HG03135 (cell line): ENCODE data around the gene FAIM2.

ENCODE experiments used
- ATAC-seq: cut with Tn5 transposase; IDR thresholded peaks from one replicate; pipeline ENCODE4 v1.9.1; 2021; ENCODE audit warnings: mild to moderate bottlenecking, moderate library complexity; ENCODE audit not compliant: unreplicated experiment

Gene FAIM2

DNA sequence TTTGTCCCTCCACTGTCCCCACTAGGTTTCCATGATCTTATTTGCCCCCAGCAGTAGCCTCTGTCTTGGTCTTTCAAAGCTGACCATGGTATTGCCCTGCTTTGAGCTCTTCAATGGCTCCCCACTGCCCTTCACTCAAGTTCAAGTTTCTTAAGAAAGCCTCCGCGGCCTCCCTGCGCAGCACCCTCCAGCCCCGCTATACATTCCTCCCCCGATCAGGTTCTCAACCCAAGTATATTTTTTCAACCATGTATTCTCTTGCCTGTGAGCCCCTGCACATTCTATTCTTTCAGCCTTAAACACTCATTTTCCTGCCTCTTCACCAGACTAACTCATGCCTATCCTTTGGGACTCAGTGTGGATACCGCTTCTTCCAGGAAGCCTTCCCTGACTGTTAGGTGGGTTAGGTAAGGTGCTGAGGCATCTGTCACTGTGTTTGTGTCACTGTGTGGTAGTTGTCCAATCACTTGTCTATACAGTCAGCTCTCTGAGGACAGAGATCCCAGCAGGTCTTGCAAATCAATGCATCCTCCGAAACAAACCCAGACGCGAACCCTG, 4.3 kb downstream of the FAIM2 start:
- ATAC-seq: no peak

DNA sequence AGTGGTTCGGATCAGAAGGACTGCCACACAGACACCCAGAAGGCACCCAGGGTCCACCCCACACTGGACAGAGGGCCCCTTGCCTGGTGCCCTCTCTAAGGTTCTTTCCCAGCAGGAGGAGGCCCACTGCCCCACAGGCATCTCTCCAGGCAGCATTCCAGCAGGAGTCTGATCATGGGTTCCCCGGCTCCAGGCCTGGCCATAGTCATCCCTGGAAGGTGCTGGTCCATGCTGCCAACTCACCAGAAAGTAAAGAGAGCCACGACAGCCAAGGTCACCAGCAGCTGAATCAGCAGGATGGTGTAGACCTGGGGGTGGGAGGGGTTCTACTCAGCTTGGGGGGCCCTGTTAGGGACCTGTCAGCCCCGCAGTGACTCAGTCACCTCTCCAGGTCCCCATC, 6.4 kb downstream of the FAIM2 start:
- ATAC-seq: no peak

DNA sequence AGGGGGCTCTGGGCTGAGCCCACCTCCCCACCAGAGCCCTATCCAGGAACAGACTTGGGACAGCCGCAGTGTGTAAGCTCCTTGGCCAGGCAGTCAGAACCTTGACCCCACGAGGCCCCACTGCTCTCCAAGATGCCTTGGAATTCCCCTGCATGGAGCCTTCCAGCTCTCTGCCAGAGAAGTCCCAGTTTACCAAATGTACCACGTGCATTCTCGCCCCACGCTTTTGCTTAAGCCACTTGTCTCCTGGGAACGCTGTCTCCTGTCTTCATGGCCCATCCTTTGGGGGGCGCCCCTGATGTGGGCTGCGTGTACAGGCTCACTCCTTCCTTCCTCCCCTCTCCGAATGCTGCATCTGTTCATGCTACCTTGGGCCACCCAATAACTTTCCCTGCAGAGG, 7.9 kb downstream of the FAIM2 start:
- ATAC-seq: no peak

DNA sequence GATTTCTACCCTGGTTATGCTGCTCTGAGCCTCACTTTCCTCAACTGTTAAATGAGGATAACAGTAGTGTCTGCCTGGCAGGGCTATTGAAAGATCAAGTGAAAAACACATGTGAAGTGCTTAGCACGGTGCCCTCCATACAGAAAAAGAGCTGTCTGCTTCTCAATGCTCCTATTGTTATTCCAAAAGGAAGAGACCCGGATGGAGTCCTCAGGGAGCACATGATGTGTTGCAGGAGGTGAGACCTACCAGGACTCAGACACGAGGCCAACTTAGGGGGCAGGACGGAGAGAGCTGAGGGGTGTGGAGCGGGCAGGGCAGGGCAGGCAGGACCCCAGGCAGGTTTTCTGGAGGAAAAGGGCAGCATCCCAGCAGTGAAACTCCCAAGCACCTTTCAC, 8.9 kb downstream of the FAIM2 start:
- no peak for ATAC-seq

DNA sequence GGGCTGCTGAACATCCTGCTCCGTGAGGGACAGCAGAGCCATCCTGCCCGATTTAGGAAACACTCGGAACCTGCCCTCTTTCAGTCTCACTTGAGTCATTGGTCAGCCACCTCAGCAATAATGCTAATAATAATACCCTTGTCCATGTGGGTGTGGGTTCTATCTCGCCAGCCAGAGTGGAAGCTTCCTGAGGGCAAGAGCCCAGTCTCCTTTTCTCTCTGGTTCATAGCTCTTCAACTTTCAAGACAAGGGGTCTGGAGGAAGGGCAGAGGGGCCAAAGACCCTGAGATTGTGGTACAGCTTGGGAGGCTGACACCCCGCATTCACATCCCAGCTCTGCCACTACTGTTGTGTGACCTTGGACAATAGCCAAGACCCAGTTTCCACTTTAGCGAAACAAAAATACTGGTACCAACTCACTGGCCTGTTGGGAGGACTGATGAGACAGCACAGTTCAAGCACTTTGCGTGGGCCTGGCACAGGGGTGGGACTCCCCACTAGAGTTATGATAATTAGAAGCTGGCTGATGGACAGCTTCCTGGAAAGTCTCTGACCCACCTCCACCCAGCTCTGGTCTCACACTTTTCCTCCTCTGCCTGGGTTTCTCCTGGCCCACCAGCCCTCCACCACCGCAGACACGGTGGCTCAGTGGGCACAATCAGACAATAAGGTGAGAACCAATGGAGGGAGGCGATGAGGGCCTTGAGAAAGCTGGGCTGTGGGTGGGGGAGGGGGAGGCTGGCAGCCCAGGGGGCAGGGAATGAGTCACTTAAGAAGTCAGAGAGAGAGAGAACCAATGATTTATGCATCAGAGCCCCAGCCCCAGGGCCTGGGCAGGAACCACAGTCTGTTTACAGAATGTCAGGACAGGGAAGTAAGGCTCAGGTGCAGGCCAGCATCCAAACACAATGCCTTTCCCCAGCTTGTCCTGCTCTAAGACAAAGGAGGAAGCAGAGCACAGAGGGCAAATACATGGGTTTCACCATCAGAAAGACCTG, 9.6 kb downstream of the FAIM2 start:
- no peak for ATAC-seq

DNA sequence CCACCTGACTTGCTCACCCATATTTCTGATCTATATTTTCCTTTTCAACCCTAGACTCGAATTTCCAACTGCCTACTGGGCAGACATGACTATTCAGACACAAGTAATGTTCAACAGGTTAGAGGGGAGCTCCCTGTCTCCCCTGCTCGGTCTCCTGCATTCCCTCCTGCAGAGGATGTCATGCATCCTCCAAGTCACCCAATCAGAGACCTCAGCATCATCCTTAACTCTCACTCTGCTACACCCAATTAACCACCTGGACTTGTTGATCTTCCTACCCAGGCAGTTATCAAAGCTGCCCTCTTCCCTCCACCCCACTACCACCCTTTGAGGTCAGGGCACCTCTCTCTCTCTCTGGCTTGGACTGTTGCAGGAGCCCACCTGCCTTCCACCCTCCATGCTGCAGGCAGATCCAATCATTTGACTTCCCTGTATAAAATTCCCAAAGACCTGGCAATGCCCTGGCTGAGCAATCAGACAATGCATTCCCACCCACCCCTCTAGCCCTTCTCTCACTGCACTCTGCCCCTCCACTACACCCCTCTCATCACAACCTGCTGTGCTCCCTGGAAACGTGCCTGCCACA, 10.9 kb downstream of the FAIM2 start:
- no peak for ATAC-seq

DNA sequence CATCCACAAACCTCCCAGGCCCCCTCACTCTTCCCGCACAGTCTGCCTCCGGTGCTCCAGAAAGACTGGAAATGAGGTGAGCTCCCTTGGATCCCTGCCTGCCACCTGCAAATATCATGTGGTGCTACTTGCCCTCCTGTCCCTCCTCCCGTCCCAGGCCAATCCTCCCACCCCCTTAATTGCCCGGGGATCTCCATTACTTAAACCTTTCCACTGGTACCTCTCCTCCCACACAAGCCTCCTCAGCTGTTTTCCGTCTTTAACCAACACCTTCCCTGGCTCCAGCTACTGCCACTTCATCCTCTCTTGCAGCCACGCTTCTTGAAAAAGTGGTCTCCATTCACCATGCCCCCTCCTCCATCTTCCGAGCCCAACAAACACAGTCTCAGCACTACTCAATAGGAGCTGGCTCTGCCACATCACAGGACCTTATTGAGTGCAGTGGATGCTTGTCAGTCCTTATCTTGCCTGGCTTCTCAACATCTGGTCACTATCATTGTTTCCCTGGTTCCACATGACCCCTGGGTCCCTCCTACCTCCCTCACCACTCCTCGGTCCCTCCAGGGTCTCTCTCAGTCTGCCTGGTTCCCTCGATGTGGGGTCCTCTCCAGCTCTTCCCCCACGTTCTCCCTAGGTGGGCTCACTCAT, 11.5 kb downstream of the FAIM2 start:
- ATAC-seq: no peak

DNA sequence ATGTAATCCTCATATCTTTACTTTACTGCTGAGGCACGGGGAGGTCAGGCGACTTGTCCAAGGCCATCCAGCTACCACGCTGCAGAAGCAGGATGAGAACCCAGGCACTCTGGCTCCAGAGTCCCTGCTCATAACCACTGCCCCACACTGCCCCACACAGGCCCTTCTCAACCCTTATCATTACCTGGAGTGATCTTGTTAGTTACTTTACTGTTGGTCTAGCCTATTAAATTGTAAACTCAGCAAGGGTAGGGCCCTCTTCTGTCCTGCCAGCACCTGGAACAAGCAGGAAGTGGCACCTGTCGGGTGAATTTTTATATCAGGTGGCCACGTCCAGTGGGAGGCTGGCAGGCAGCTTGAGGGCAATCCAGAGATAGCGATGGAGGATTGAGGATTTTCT, 12.2 kb downstream of the FAIM2 start:
- no peak for ATAC-seq

DNA sequence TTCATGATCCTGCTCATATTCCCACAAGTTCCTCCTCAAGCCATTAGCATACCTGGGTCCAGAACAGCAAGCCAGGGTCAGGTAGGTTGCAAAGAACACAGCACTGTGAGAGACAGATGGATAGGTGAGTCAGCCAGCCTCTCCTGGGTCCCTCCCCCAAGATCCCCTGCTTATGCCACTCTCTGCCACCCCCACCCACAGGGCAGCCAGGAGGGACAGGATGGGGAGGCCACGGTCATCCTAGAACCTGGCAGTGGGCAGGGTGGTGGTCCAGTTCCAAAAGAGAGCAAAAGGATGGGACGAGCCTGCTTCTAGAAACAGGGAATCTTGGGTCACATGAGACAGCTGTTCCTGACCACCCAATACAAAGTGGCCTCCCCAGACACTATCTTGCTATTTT, 12.7 kb downstream of the FAIM2 start:
- no peak for ATAC-seq

DNA sequence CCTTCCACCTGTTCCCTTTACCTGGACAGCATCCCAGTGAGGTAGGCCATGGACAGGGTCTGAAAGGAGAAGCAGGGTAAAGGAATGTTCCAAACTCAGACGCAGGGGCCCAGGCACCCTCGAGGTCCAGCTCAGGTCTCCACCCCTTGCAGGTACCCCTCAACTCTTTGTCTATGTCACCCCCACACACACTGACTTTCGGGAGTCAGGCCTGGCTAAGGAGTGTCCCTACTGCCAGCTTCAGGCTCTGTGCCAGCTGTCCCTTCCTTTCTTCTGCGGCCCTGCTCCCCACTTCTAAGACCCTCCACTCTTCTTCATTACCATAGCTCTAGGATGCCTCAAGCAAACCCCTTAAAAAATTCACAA, 13.6 kb downstream of the FAIM2 start:
- ATAC-seq: no peak

DNA sequence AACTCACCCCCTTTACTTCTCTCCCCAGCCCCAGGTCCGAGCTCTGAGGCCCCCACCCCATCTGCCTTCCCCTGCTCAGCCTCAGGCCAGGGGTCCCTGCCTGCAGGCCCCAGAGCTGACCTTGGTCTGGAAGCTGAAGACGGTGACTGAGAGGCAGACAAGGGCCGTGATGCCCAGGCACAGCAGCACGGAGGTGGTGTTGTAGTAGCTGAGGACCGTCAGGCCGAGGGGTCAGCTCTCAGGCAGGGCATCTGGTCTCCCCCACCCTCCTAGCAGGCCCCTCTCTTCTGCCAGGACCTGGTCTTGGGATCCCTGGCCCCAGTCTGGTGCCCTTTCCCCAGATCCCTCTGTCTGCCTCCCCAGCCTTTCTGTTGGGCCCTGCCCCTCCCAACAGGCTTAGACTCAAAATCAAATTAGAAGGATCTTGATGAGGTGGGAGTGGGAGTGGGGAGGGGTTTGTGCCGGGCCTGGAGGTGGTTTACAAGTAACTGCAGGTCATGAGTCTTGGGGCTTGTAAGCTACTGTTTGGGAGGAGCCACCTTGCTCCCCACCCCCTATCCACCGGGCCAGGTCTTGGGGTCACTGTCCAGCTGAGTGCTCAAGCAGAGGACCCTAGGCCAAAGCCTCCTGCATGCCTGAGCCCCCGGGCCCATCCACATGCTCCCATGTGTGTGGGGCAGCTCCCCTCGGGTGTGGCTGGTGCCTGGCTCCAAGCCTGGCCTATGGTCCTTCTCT, 14.2 kb downstream of the FAIM2 start:
- no peak for ATAC-seq

DNA sequence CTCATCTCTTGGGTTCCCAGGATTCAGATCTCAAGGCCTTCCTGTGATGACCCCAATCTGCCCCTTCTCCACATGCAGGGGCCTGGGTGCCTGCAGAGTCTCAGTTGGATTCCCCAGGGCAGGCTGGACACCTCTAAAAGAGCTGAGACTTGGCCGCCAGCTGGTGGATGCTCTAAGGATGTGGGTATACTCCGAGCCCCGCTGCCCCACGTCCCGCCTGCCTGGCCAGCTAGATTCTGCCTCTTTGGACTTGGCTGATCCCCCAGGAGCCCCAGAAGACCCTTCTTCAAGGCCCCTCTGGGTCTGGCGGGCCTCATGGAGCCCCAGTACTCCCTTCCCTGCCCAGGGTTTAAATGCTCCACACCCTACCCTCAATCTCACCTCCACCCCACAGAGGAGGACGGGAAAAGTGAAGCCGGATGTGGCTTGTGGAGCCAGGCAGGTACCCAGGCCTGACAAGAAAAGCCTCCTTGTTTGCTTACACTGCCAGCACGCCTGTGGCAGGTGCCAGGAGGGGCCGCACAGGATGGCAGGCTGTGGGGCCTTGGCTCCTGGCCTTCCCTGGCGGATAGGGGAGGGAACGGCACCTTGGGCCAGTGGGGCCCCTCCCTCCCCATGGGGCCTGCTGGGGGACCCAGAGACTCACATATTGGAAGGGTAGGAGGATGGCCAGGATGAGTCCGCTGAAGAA, 15.1 kb downstream of the FAIM2 start:
- no peak for ATAC-seq

DNA sequence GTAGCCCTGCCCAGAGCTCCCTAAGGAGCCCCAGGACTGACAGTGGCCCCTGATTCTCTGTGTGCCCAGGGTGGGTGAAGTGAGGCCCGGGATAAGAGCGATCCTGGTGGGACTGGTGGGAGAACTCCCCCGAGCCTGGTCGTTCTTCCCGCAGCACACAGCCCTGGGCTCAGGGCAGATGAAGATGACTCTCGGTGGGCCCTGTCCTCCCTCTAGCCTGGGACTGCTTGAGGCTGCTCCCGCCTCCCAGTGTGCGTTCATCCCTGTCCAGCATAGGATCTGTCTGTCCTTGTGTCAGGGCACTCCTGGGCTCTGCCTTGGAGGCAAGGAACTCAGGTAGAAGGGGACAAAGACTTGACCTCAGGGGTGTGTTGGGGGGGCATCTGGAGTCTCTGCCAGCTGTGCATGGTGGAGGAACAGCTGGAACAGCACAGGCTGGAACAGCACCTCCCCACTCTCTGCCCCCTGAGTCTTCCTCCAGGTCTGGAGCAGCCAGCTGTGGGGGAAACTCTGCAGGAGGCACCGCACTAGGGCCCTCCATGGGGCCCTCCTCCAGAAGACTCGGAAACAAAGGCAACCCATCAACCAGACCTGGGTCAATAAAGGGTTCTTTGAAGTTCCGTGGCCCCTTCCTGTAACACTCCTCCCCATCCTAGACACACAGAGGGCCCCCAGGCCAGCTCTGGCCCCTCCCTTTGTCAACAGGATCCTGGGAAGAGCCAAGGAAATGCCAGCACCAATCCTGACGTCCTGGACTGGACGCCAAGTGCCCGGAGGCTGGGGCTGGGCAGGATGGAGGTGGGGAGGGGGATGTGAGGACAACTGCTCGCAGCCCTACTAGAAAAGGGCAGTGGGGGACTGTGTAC, 15.9 kb downstream of the FAIM2 start:
- no peak for ATAC-seq

DNA sequence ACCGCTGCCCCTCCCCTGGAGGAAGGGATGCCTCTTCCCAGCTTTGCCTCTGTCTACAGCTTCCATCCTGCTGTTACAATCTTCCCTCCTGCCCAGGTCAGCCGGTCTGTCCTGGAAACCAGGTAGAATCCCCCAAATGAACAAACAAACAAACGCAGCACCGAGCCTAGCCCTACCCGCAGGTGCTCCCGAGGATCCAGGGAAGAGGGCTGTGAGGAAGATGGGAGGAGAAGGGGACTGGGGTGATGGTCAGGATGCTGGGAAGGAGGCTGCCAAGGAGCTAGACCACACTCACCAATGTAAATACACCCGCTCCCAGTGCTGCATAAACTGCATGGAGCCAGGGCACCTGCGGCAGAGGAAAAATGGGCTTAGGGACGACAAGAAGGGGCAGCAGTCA, 16.6 kb downstream of the FAIM2 start:
- no peak for ATAC-seq

DNA sequence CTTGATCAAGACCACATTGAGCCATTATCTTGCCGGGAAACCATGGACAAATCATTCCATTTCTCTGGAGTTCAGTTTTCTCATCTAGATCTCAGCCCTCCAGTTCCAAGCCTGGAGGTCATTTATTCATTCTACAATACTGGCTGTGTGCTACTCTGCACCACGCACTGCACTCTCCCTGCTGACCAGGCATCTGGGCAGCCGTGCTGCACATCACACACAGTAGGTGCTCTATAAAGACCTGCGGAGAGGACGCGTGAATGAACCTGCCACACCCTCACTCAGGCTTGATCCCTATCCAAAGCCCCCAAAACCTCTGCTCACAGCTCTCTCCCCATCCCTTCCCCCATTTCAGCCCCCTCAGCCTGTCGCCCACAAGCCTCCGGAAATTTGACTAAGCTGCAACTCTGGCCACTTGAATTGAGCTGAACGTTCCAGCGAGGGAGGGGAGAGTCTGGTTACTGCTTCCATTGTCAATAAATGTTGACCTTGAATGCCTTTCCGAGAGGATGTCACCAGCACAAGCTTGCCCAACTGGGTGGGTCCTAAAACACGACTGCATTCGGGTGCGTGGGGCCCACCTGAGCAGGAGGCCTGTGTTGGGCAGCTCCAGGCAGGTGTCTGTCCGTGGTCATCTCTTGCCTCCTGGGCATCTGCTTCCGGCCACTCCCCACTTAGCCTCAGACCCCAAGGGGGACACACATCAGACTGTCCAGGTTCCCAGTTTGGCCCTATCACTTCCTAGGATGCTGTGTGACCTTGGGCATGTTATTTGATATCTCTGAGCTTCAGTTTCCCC, 17.8 kb downstream of the FAIM2 start:
- ATAC-seq: no peak

DNA sequence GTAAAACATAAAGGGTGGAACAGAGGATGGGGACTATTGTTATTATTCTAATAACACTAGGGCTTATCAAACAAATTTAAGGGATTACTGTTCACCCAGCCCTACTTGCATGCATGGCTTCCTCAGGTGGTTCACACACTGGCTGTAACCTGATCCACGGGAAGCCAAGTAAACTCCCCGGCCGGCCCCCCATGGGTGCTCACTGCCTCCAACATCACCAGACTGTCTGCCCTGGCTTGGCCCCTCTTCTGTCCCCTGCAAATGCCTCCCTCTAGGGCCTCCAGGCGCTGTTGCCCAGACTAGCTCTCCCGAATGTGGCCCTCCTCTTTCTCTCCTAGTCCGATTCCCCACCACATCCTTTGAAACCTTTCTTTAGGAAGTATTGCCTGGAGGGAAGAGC, 18.6 kb downstream of the FAIM2 start:
- ATAC-seq: no peak

DNA sequence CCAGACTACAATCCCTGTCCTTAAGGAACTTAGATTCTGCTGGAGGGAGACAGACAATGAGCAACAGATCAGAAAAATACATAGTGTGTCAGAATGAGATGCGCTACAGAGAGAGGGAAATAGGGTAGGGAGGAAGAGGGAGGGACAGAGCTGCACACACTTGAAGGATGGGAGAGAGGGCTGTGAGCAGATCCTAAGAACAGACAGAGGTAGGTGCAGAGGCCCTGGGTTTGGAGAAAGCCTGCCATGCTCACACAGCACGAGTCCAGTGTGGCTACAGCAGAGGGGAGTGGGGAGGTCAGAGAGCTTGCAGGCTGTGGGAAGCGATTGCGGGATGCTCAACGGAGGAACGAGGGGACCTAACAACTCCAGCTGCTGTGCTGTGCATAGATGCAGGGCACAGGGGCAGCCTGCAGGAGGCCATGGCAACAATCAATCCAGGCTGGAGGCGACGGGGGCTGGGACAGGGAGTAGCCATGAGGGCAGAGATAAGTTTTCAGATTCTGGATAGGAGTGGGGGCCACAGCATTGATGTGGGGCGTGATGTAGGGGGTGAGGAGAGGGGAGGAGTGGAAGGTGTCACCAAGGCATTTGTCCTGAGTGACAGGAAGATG, 20.7 kb downstream of the FAIM2 start:
- ATAC-seq: no peak

DNA sequence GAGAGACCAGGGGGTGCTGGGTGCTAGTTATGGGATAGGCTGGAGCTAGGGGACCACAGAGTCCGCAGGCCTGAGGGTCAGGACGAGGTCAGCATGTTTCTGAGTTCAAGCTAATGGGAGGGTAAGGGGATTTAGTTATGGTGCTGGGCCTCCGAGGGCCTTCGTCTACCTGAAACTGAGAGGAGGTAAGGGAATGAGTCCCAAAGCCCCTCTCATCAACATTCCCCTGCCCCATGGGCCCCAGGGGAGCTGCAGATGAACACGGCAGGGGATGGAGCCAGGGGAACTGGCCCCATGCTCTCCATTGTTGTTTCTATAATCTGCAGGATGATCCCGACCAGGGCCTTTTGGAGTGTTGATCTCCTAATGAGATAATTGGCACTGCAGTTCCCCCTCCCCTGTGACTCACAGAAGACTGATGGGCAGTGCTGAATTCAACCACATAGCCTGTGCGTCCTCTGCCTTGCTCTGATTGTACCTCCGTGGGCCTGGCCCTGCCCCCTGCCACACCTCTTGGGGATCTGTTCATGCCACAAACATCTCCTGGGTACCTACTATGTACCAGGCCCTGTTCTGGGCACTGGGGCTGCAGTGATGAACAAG, 21.4 kb downstream of the FAIM2 start:
- no peak for ATAC-seq
